GM12892 (cell line): Measurements from ENCODE around the gene SLC9A1. TPM values are rescaled to one million over a fixed set of nuclear protein-coding genes. Genes with fewer than 3 reads are reported as not detected.
"Not testable (repeated sequence)": the region's sequence is repeated elsewhere in the genome, so short reads cannot be mapped to it uniquely, and the experiment has no call there.

Source experiments
- DNase-seq: peaks from one replicate; pipeline ENCODE4 v3.0.0; 2011; ENCODE audit not compliant: insufficient read length
- FAIRE-seq: peaks from 2 replicates; lab custom pipeline; 2011; peaks lifted over from hg19 to GRCh38; lab: Jason Lieb, UNC
- POLR2A ChIP-seq: IDR thresholded peaks from 2 replicates; pipeline ENCODE4 v1.6.1; 2011; ENCODE audit warnings: low read depth, low read length, control low read depth
- POLR2AphosphoS5 ChIP-seq: IDR thresholded peaks from 2 replicates; pipeline ENCODE4 v1.6.1; 2011; ENCODE audit warnings: low read depth, low read length, control low read depth
- TAF1 ChIP-seq: IDR thresholded peaks from 2 replicates; pipeline ENCODE4 v1.6.1; 2011; ENCODE audit warnings: low read depth, mild to moderate bottlenecking, control low read depth, low read length, borderline replicate concordance
- polyA plus RNA-seq: library from polyadenylated mRNA; unstranded; fragments of >200 nt; gene quantifications from one replicate; pipeline ENCODE4 v1.2.1, GENCODE V29; 2012; ENCODE audit warnings: missing spikeins, inconsistent platforms; ENCODE audit not compliant: missing spikeins

SLC9A1 gene
- polyA plus RNA-seq: 4.9 TPM

DNA sequence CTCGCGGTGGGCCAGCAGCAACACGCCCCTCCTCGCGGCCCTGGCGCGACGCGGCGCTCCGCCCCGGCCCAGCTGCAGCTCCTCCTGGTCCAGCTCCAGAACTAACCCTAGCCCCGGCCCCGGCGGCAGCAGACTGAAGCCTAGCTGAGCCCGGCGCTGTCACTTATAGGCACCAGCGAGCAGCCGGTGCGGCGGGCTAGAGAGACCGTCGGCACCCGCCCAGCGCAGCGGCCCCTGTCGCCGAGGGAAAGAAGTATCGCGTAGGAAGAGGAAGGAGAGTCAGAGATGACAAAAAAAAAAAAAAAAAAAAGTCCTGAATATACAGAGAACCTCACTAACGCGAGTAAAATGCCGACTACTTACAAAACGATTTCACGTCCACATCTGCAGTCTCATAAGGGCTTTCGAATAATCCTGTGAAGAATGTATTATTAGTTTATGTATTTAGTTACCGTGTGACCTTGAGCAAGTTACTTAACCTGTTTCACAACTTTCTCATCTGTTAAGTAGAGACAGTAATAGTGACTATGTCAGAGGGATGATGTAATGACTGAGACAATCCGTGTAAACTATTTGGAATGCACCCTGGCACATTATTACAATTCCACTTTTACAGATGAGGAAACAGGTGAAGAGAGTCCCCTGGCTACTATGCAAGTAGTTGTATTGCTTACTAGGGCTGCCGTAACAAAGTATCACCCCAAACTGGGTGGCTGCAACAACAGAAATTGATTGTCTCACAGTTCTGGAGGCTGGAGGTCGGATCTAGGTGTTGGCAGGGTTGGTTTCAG lies at the start of gene SLC9A1:
Gene SLC9A1 (minus strand): TSS at position 135 of the 791 bp plus-strand sequence. CDS start 791 bp downstream, outside the sequence.
- FAIRE-seq (peak; percentile 77), DNase-seq (peak; percentile 79)
- TF ChIP-seq POLR2AphosphoS5 (peak; percentile 99), TAF1 (peak; percentile 100), POLR2A (peak; percentile 100)

GRCh38 chr1:27203946-27204345 lies 49.0 kb upstream of the SLC9A1 start:
- no peak for FAIRE-seq
- no peak for TF ChIP-seq POLR2AphosphoS5
- TF ChIP-seq POLR2A: no peak
- TF ChIP-seq TAF1: no peak
- no peak for DNase-seq

DNA sequence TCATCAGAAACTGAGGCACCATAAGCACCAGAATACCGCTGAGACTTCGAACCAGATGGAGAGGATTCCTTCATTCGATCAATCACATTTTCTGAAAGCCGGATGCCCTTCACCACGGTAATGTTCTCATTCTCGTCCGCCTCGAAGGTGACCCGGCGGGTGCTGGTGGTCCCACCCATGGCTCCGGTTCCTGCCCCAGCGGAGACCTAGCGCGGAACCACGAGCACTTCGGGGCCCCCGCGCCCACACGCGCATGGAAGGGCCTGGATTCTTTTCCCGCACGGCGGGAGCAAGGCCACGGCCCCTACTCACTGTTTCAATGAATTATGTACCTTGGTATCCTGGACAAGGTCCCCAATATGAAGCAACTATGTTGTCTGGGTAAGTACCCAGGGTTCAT lies 46.4 kb upstream of the SLC9A1 start:
- FAIRE-seq (peak; percentile 54), DNase-seq (no peak)
- TF ChIP-seq TAF1 (no peak), POLR2AphosphoS5 (no peak), POLR2A (no peak)

DNA sequence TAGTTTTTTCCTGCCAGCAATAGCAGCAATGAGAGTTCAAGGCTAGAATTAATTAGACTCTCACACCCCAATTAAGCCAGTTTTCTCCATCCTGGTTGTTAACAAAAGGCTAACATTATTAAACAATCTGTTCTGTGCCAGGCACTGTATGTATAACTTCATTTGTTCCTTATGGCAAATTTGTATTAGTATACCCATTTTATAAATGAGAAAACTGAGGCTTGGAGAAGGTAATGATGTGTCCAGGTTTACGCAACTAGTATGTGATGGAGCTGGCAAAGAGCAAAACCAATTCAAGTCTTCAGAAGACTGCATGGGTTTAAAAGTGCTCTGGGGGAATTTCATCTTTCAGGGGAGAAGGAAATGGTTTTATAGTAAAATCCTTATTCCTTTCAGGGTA lies 38.3 kb upstream of the SLC9A1 start:
- TF ChIP-seq POLR2A (no peak), TAF1 (no peak), POLR2AphosphoS5 (no peak)
- DNase-seq: no peak
- no peak for FAIRE-seq

DNA sequence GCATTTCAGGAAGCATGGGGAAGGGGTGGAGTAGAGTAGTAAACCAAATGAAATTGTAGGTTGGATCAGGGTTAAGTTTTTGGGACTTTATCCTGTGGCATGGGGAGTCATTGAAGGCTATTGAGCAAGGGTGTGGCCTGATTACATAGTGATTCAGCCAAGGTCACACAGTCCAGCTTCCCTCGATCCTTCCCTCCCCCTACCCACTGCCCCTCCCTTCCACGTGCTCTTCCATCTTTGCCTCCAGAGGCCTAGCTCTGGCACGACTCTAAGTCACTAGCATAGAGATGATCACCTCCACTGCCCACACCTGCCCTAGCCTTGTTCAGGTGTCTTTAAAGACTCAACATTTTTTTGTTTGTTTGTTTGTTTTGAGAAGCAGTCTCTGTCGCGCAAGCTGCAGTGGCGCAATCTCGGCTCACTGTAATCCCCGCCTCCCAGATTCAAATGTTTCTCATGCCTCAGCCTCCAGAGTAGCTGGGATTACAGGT lies 37.2 kb upstream of the SLC9A1 start:
- TF ChIP-seq POLR2AphosphoS5 (no peak), POLR2A (no peak), TAF1 (no peak)
- DNase-seq: no peak
- FAIRE-seq: no peak

- DNase-seq, FAIRE-seq: not testable (repeated sequence)
Measured at GRCh38 chr1:27184665-27185064, 29.7 kb upstream of the SLC9A1 start.

GRCh38 chr1:27179979-27180378 lies 25.1 kb upstream of the SLC9A1 start:
- DNase-seq: no peak
- TF ChIP-seq POLR2AphosphoS5: no peak
- no peak for TF ChIP-seq POLR2A
- TF ChIP-seq TAF1: no peak
- no peak for FAIRE-seq

DNA sequence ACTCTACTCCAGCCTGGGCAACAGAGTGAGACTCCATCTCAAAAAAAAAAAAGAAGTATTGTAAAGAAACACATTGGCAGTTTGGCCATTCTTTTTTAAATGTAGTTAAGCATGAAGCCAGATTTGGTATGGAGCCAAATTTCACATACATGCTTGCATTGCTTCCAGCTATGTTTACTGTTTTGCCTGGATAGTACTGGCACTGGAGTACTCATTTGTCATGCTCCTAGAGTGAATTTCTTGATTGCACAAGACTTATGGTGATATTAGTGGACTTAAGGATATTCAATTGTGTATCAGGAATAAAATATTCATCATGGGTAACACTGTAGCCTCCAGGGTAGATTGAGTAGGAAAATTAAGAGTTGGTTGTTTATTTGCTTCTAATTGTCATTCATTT lies 24.5 kb upstream of the SLC9A1 start:
- FAIRE-seq: no peak

GRCh38 chr1:27176954-27177353 lies 22.0 kb upstream of the SLC9A1 start:
- TF ChIP-seq POLR2A (no peak), POLR2AphosphoS5 (no peak), TAF1 (no peak)
- FAIRE-seq: no peak
- DNase-seq: no peak

More for the DNA sequence above, 24.5 kb upstream of the SLC9A1 start:
- no peak for DNase-seq
- TF ChIP-seq POLR2A (no peak), TAF1 (no peak), POLR2AphosphoS5 (no peak)

GRCh38 chr1:27176323-27176722 lies 21.4 kb upstream of the SLC9A1 start:
- no peak for DNase-seq
- FAIRE-seq: no peak
- no peak for TF ChIP-seq TAF1
- no peak for TF ChIP-seq POLR2AphosphoS5
- no peak for TF ChIP-seq POLR2A

DNA sequence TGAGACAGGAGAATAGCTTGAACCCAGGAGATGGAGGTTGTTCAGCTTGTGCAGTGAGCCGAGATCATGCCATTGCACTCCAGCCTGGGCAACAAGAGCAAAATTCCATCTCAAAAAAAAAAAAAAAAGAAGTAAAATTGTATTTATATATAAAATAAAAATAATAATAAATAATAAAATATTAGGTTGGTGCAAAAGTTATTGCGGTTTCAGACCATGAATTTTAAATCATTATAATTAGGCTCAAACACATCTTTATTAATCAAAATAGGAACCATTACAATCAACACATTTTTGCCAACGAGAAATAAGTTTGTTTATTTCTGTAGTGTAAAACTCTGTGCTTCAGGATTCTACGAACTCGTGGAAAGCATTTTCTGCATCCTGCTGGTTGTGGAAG lies 18.1 kb upstream of the SLC9A1 start:
- FAIRE-seq, DNase-seq: not testable (repeated sequence)

GRCh38 chr1:27166929-27167328 lies 12.0 kb upstream of the SLC9A1 start:
- no peak for FAIRE-seq
- DNase-seq: no peak
- TF ChIP-seq POLR2AphosphoS5 (no peak), TAF1 (no peak)
